GM10266 (cell line): ENCODE results near the gene MAP6.

Experiments
- DNase-seq: peaks from one replicate; pipeline ENCODE4 v3.0.0; 2012; ENCODE audit errors: extremely low spot score
- TF ChIP-seq, protein P1 (sequence below): IDR thresholded peaks from 2 replicates; pipeline ENCODE4 v1.5.1; 2012; ENCODE audit warnings: mild to moderate bottlenecking, low read depth; ENCODE audit not compliant: control insufficient read depth, insufficient read depth; ENCODE audit errors: missing control alignments

MAP6 gene

DNA sequence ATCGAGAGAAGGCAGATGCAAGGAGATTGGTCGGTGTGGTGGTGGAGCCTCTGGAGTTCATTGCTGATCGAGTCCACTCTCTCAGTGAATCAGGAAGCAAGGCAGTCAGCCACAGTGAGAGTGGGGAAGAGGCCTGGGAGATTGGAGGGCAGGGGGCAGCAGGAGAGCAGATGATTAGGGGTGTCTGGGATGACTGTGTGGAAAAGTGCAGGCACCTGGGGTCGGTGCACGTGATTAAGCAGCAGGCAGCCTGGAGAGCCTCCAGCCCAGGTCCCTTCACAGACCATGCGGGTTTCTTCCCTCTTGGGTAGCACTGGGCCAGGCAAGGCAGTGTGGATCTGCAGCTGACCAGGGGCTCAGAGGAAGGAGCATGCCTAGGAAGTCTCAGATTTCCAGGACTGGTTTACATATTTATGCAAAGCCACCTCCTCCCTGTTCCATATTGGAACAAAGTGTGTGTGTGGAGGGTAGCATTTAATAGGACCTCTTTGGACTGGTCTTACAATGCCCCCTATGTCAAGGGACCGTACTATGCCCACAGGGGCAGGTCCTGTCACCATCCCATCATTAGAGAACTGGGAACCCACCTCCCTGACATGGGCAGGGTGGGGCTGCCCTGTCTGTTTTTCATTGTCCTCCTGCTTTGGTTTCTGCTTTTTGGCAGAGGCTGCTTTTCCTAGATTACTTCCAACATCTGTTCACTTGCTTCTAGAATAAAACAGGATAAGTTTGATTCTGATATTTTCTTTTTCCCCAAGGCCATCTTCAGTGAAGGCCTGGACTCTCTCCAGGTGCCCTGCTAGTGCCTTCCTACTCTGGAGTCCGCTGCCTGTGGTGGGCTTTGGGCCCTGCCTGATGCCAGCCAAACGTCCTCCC is 129.1 kb downstream of the MAP6 start:
- TF ChIP-seq, protein P1, sequence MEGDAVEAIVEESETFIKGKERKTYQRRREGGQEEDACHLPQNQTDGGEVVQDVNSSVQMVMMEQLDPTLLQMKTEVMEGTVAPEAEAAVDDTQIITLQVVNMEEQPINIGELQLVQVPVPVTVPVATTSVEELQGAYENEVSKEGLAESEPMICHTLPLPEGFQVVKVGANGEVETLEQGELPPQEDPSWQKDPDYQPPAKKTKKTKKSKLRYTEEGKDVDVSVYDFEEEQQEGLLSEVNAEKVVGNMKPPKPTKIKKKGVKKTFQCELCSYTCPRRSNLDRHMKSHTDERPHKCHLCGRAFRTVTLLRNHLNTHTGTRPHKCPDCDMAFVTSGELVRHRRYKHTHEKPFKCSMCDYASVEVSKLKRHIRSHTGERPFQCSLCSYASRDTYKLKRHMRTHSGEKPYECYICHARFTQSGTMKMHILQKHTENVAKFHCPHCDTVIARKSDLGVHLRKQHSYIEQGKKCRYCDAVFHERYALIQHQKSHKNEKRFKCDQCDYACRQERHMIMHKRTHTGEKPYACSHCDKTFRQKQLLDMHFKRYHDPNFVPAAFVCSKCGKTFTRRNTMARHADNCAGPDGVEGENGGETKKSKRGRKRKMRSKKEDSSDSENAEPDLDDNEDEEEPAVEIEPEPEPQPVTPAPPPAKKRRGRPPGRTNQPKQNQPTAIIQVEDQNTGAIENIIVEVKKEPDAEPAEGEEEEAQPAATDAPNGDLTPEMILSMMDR, result no peak
- no peak for DNase-seq

DNA sequence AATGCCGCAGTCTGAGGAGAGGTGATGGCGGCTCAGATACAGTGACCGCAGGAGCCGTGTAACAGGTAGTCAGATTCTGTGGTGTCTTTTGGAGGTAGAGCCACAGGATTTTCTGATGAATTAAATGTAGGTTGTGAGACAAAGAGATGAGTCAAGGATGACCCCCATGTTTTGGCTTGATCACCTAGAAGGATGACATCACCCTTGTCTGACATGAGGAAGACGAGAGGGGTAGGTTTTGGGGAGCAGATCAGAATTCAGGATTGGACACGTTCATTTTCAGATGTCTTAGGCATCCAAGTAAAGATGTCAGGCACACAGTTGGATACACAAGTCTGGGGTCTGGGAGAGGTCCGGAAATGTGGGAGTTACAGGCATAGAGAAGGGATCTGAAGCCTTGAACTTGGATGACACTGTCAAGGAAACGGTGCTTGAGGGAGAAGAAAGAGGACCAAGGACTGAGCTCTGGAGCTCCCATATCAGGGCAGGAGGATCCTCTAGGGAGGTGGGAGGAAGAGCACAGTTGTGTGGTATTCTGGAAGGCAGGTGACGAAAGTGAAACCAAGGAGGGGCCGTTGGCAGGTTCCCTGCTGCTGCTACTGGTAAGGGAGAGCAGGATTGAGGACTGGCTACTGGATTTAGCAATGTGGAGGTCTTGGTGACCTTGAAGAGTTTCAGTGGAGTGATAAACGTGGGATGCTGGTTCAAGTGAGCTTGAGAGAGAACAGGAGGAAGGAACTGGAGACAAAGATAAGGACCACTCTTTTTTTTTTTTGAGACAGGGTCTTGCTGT is 130.5 kb downstream of the MAP6 start:
- DNase-seq, result no peak
- TF ChIP-seq, protein P1, result no peak

DNA sequence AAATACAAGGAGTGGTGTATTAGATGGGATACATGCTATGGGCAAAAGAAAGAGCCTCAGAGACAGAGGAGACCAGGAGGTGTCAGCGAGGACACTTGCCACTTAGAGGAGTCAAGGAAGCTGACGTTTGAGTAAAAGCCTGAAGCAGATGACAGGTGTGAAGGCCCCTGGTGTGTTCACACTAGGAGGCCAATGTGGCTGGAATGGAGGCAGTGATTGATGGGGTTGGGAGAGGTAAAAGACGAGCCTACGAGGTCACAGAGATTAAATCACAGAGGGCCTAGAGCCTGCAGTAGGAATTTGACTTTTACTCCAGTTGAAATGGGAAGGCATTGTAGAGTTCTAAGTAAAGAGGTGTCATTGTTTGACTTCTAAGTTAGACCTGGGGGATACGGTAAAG is 131.1 kb downstream of the MAP6 start:
- TF ChIP-seq, protein P1, result no peak
- DNase-seq, result no peak
